Measurements from ENCODE around the gene MED13L. TPM values are rescaled to one million over a fixed set of nuclear protein-coding genes. Genes with fewer than 3 reads are reported as not detected.
A peak's percentile ranks its signal among the peaks of the same experiment; 100 is the strongest.

Gene MED13L
- total and polyA plus RNA-seq, 2 of the 4 experiments (the other 2 are of a cell fraction): 17.9 to 49.1 TPM

DNA sequence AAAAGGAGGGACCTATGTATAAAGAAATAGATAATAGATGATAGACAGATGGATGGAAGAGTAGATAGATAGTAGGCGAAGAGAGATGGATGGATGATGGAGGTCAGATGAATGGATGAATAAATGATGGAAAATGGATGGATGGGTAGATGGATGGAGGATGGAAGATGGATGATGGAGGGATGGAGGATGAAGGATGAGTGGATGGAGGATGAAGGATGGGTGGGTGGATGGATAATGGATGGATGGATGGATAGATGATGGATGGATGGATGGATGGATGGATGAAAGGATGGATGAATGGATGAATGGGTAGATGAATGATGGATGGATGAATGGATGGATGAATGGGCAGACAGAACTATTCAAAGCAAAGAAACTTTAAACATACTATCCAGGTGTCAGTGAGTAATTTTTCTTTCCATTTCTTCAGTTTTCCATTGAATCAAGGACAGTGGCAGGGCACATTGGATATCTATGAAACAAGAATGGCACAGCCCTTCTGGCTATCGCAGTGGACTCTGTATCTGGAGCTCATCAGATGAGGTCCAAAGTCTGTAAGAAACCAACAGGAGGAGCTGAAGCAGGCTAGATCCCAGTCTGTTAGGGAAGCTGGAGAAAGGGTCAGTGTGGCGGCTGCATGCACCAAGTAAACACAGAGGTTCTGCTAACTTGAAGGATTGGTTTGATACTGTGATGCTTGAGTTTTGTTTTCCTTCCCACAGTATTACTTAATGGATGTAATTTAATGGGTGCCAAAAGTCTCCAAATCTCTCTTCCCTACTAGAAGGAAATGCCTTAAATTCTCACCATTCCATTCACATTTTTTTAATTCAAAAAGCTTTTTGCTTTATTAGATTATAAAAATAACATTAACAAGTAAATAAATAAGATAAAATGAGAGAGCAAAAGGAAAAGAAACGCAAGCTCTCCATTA lies 18.1 kb upstream of the MED13L start:
- DNase-seq (peak; percentile 22), ATAC-seq (ENCODE audit: low read depth) (peak; percentile 35; the same call in 1 of the 2 replicates)
- no peak overlapping the region for H3K18ac ChIP-seq (ENCODE audit: low read depth, low read length)
- no peaks in the 10 kb centered on the region for H3K79me1 ChIP-seq (ENCODE audit: low read depth in 1 of 2, low read length in 2 of 2)
- ChIA-PET POLR2A (ENCODE audit: unreplicated experiment) (interaction anchor here (0.6 kb wide), 1 partner anchor 23 kb away, joined by 3 read pairs; no protein-coding TSS in a partner anchor), CTCF (interaction anchor here (1.6 kb wide), 1 partner anchor 304 kb away, joined by 4 read pairs; no protein-coding TSS in a partner anchor)
- no peak overlapping the region for H4K91ac ChIP-seq (ENCODE audit: insufficient read depth, low read depth, low read length)
- WGBS, 2 experiments (ENCODE audit: extremely low coverage in 2 of 2, insufficient read length in 1 of 2): 100% methylated on average over 1 to 2 of the region's 4 CpGs
- dilution Hi-C loops (cut with HindIII; ENCODE audit: low sequenced_read_pairs, unreplicated experiment) (no loop called here), in situ Hi-C loops (cut with MboI; ENCODE audit: low sequenced_read_pairs) (no loop called here), intact Hi-C loops (cut with micrococcal nuclease) (no loop called here)
- H3K27ac ChIP-seq (ENCODE audit: insufficient read depth, low read length): no peak overlapping the region
- H3K4me1 ChIP-seq (ENCODE audit: control insufficient read depth, insufficient read depth, low read length): peaks cover 6% of the 10 kb centered on the region; the same call in 1 of the 2 replicates
- no peak overlapping the region for H2BK120ac ChIP-seq (ENCODE audit: low read depth, low read length)
- H2BK20ac ChIP-seq (ENCODE audit: low read depth, low read length): no peak overlapping the region
- no peak overlapping the region for H3K4me3 ChIP-seq (ENCODE audit: insufficient read depth, low read depth, low read length)
- H2AK5ac ChIP-seq (ENCODE audit: low read depth, low read length): no peak overlapping the region
- H3K4me2 ChIP-seq (ENCODE audit: low read depth, low read length): no peak overlapping the region
- no peak overlapping the region for H2AFZ ChIP-seq (replicated peaks; ENCODE audit: low read length, poor library complexity)
- no peaks in the 10 kb centered on the region for H4K20me1 ChIP-seq (ENCODE audit: insufficient read depth, low read length)
- BruUV-seq (replicated peaks): no TSS peak
- H4K5ac ChIP-seq (ENCODE audit: low read depth, low read length): no peak overlapping the region
- H2BK5ac ChIP-seq (ENCODE audit: low read depth, low read length, poor library complexity, severe bottlenecking): no peak overlapping the region
- no peaks in the 10 kb centered on the region for H3K9me3 ChIP-seq (ENCODE audit: control insufficient read depth, insufficient read depth, low read length)
- H3K56ac ChIP-seq (ENCODE audit: extremely low read depth, insufficient read depth, low read length): no peak overlapping the region
- no peak overlapping the region for H3K9ac ChIP-seq (ENCODE audit: low read depth, low read length)
- no peak overlapping the region for H2AK9ac ChIP-seq (replicated peaks; ENCODE audit: low read depth, low read length, poor library complexity)
- H3K4ac ChIP-seq (ENCODE audit: low read depth, low read length): no peak overlapping the region
- no peak overlapping the region for H2BK15ac ChIP-seq (ENCODE audit: low read depth, low read length)
- no peak overlapping the region for H4K8ac ChIP-seq (ENCODE audit: low read depth in 2 of 2, low read length in 2 of 2)
- TF ChIP-seq POLR2A (IDR thresholded peaks at IDR 0.05; ENCODE audit: low read depth, low read length) (no peak), RCOR1 (IDR thresholded peaks at IDR 0.05; ENCODE audit: insufficient replicate concordance, low read length) (no peak), SMC3 (IDR thresholded peaks at IDR 0.05; ENCODE audit: low read depth, low read length) (no peak), RFX5 (IDR thresholded peaks at IDR 0.05; ENCODE audit: low read depth, low read length) (no peak), MAZ (IDR thresholded peaks at IDR 0.05; ENCODE audit: borderline replicate concordance, low read depth, low read length) (no peak), MAFK (IDR thresholded peaks at IDR 0.05; ENCODE audit: low read depth, low read length) (no peak), BHLHE40 (IDR thresholded peaks at IDR 0.05; ENCODE audit: low read depth, low read length) (no peak), CEBPB (IDR thresholded peaks at IDR 0.05; ENCODE audit: low read depth, low read length) (no peak), FOS (IDR thresholded peaks at IDR 0.05; ENCODE audit: low read depth, low read length) (no peak), NFE2L2 (IDR thresholded peaks at IDR 0.05; ENCODE audit: low read depth, low read length) (no peak), CHD1 (IDR thresholded peaks at IDR 0.05; ENCODE audit: low read depth, low read length) (no peak)
- TF ChIP-seq, protein P1, sequence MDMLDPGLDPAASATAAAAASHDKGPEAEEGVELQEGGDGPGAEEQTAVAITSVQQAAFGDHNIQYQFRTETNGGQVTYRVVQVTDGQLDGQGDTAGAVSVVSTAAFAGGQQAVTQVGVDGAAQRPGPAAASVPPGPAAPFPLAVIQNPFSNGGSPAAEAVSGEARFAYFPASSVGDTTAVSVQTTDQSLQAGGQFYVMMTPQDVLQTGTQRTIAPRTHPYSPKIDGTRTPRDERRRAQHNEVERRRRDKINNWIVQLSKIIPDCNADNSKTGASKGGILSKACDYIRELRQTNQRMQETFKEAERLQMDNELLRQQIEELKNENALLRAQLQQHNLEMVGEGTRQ (IDR thresholded peaks at IDR 0.05; ENCODE audit: low read depth, low read length): no peak
- TF ChIP-seq, protein P2, sequence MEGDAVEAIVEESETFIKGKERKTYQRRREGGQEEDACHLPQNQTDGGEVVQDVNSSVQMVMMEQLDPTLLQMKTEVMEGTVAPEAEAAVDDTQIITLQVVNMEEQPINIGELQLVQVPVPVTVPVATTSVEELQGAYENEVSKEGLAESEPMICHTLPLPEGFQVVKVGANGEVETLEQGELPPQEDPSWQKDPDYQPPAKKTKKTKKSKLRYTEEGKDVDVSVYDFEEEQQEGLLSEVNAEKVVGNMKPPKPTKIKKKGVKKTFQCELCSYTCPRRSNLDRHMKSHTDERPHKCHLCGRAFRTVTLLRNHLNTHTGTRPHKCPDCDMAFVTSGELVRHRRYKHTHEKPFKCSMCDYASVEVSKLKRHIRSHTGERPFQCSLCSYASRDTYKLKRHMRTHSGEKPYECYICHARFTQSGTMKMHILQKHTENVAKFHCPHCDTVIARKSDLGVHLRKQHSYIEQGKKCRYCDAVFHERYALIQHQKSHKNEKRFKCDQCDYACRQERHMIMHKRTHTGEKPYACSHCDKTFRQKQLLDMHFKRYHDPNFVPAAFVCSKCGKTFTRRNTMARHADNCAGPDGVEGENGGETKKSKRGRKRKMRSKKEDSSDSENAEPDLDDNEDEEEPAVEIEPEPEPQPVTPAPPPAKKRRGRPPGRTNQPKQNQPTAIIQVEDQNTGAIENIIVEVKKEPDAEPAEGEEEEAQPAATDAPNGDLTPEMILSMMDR (conservative IDR thresholded peaks at IDR 0.05; ENCODE audit: low read depth, low read length): no peak
- peaks cover 3% of the 10 kb centered on the region for H3K9me1 ChIP-seq (ENCODE audit: insufficient read depth, low read length)
- H3K36me3 ChIP-seq (ENCODE audit: control insufficient read depth, insufficient read depth, low read length): no peaks in the 10 kb centered on the region
- H3K23ac ChIP-seq (ENCODE audit: low read depth, low read length): no peak overlapping the region
- no peaks in the 10 kb centered on the region for H3K27me3 ChIP-seq (ENCODE audit: control insufficient read depth, insufficient read depth, low read length)
- 0 out of 2 replicates have a peak overlapping the region, but pooled peaks have one; percentile 2 for H3K14ac ChIP-seq (replicated peaks; ENCODE audit: low read depth, low read length)
